GM18499 (cell line): Measurements from ENCODE around the gene LYSMD3.
A peak's percentile ranks its signal among the peaks of the same experiment; 100 is the strongest.

Experiments
- ATAC-seq: cut with Tn5 transposase; IDR thresholded peaks from one replicate; pipeline ENCODE4 v1.9.1; 2021; ENCODE audit warnings: moderate number of reproducible peaks; ENCODE audit not compliant: insufficient read depth, unreplicated experiment

Gene LYSMD3

DNA sequence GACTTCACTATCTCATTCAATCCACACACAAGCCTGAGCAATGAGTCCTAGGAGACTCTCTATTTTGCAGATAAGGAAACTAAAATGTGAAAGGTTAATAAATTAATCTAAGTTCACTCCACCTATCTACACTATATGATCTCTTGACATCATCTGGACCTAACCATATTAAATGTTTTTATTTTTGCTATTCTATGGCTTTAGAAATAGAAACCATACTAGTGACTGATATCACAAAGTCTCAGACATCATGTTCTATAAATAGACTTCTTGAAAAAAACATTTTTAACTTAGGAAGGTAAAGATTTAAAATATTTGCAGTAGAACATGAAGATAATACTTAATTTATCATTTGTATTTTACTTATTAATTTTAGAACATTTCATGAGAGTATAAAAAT is 19.8 kb upstream of the LYSMD3 start:
- no peak for ATAC-seq

DNA sequence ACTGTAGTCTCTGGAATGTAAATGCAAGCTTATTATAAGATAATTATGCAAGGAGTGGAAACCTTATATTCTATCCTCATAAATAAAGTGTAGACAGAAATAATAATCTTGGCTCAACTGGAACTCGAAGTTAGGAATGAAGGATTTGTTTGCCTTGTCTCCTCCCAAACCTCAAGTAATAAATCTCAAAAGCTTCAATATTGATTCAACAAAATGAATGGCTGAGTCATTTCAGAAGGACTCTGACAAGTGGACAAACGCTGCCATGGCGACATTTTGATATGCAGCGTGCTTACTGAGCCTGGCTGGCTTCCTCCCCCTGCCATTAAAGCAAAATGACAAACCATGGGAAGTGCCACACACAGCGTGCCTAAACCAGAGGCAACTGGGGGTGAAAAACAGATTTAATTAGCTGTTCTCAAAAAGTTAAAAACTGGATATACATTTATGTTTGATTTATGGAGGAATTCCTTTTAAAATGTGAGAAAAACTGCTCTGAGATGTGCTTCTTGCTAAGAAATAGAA is 18.7 kb upstream of the LYSMD3 start:
- no peak for ATAC-seq

DNA sequence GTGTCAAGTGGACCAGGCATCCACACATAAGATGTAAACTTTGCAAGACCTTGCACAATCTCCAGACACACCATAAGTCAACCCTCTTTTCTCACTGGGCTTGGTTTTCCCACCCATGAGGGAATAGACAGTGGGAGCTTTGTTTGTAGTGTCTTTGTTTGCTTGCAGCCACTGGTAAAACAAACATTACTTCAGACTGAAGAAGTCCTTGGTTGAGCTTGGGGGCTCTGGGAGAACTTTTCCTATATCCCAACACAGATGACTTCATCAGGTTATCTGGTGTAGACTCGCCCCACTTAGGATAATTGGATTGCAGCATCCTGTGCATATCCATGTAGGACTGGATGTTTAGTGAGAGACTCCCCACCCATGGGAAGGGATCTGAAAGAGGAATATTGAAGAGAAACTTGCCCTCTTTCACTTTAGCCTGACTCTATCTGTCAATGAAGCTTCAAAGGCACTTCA is 17.7 kb upstream of the LYSMD3 start:
- ATAC-seq, result no peak

DNA sequence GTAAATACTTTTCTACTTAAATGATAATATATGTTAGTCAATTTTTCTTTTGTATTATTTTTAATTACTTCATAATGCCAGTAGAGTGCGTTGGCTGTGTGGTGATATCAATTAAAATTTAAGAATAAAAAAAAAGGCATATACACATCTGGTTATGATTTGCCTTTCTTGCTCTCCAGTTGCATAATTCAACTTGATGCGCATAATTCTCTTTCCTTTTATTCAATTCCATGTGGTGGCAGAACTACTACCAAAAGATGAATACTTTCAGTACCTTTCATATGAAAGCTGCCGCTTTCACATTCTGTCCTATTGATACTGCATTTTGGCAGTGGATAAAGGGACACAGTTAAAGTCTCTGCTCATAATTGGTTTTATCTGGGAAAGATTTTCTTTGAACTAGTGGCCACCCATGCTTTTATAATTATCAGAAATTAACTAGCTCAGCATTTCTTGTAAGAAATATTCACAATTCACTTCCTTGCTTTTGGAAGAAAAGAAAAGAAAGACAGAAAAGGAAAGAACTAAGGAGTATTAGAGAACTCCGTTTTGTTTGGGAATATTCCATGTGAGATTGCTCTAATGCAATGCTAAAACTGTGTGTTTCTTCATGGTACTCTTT is 16.9 kb upstream of the LYSMD3 start:
- no peak for ATAC-seq

DNA sequence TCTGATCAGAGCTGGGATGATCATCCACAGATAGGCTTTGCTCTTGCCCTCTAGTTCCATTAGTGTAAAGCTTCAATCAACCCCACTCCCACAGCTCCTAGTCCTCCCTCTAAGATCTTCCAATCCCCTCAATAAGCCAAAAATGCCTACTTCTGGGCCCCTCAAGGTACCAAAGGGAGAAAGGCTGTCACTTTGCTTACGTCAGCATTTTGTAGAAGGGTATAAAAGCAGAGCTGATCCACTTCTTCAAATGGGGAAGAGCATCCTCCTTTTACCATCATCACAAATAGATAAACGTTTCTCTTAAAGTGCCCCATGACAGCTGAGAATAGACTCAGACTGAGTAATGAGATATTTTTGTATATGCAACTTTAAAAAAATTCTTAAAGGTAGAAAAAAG is 16.1 kb upstream of the LYSMD3 start:
- ATAC-seq, result no peak

DNA sequence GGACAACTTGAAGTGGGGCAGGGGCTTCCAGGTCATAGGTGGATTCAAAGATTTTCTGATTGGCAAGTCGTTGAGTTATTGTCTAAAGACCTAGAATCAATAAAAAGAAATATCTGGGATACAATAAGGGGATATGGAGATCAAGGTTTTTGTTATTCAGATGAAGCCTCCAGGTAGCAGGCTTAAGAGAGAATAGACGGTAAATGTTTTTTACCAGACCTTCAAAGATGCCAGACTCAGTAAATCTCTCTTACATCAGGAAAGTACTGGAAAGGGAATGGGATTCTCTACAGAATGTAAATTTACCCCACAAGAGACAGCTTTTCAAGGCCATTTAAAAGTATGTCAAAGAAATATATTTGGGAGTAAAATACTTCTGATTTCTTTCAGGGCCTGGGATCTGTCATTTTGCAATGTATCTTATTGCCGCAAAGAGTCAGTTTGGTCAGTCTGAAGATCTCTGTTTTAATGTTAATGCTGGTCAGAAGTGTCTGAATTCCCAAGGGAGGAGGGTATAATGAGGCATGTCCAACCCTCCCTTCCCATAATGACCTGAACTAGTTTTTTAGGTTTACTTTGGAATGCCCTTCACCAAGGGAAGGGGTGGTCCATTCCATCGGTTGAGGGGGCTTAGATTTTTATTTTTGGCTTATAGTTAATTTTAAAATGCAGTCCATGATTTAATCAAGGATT is 13.6 kb upstream of the LYSMD3 start:
- no peak for ATAC-seq

DNA sequence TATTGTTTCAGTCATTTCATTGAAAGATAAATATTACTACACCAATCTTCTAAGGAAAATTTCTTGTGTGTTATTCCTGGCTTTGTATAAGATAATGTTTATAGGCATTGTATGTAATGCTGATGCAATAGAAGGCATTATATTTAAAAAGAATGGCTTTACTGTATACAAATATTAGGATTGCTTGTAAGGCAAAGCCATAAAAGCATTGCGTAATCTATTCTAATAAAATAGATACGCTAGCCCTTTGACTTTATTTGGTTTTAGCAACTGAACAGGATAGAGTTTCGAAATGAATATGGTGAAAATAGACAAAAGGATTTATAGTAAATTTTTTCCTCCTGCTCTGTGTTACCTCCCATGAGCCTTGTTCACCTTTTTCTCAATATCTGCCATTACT is 5.5 kb upstream of the LYSMD3 start:
- ATAC-seq, result no peak

DNA sequence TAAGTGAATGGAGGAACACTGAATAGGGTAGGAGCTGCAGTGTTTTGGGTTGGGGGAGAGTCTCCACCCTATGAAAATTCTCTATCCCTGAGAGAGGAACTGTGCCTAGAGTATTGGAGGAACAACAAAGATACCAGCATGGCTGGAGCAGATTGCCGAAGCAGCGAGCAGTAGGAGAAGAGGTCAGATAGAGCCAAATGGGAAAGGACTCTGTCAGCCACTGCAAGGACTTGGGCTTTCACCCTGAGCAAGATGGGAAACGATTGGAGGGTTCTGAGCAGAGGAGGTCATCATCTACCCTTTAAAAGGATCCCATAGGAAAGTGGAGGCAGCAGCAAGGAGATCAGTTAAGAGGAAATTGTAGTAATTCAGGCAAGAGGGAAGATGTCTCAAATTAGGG is 4.4 kb upstream of the LYSMD3 start:
- ATAC-seq, result no peak

DNA sequence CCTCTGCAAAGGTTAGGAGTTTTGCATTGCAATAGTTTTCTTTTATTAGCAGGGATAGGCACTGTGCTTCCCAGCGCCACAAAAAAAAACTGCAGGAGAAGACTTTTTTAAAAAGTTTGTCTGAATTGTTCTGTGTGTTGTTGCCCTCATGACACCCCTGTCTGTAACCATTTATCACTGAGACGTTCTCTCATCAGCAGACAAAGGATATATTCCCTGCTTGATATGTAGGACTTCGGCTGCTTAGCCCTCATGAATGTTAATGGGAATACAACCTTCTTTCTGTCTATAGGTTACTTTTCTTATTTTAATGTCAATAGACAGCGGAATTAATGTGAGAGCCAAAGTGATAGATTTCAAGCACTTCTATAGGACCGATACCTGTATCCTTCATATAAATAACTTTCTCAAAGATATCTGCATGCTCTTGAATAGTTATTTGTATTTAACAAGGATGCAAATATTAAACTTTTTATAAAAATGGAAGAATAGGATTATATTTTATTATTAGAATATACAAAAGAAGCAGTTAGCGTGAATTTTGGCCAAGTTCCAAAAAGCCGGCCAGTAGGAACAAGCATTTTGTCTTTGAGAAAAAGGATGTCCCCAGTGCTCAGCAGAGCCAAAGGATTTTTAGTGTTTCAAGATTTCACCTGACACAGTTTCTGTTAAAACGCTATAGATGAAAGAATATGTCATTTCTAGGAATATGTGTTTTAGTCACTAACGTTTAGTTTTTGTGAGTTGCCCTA is 1.5 kb upstream of the LYSMD3 start:
- ATAC-seq, result no peak

DNA sequence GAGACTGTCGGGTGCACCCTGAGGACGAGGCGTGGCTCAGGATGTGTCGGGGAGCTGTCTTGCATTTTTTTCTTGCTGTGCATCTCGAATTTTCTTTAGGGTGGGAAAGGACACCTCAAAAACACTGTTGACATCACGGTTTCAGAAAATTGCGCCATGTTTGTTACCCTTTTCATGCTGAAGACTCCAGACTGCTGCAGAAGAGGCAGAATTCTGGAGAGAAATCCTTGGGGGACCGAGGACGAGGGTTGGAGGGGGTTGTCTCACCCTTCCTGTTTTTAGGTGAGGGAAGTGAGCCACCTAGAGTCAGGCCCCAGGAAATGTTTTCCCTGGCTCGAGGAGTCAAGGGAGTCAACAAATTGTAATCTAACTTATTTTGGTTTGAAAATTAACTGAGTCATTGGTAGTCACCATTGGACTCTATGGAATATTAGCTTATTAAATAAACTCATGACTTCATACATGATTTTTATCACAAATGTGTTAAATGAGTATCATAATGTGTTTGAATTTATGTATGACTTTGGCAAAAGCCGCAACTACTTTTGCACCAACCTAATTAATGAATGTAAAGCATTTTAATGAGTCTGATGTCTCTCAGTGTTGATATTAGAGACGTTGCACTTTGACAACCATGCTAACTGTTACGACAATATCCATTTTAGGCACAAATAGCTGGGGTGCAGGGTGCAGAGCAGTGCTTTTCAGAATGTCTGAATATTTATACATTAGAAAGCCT is 724 bp upstream of the LYSMD3 start:
- ATAC-seq, result peak; percentile 33

DNA sequence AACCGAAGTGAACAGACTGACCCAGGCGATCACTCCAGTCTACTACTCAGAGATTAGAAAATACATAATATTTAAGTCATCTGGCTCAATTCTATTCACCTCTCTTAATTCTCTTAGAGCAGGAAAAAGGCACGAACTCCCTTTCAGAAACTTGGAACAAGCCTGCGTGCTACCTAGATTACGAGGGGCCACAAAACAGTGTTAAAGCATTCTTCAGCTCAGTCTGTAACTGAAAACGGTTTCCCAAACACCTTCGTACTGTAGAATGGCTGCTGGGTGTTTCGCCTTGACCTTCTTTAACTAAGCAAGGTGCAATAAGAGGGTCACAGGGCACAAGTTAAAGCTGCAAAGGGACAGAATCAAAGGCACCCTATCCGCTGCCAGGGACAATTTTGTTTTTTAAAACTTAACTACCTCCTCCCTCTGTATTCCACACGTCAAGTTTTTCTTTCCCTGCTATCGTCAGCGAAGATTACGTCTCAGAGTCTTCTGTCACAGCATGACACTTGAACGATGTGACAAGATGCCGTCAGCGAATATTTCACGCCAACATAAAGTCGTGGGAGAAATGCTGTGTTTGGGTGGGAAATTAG is 687 bp downstream of the LYSMD3 start:
- ATAC-seq, result no peak

DNA sequence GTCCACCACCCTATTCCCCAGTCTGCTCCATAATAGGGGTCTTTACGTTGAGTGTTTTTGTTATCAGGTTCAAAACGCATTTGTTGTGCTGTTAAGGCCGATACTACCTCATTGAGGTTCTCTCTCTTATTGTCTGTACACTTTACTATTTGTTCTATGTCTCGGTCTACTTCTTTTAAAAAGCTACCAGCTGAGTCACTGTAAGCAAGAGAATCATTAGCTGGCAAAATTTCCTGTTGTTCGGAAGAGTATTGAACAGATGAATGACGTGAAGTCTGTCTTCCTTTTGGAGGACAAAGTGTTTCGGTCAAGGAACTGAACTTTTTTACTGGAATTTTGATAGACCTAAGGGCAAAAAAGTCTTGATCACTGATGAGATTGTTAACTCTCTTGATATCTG is 10.3 kb downstream of the LYSMD3 start:
- no peak for ATAC-seq

DNA sequence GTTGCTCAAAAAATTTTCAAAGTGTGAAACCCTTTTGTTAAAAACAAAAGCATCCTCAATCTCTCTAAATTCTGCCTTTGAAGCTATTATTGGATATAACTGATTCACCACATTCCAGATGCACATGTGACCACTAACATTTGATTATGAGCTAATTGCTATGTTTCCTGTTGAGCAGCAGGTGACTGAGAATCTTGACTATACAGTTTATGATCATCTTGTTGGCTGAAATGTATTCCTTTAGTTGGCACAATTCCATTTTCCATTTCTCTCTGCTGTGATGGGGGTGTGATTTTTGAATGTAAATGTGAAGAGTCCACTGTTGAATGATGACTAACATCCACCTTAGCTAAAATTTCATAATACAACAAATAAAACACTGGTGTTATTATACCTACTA is 10.7 kb downstream of the LYSMD3 start:
- peak; percentile 50 for ATAC-seq

DNA sequence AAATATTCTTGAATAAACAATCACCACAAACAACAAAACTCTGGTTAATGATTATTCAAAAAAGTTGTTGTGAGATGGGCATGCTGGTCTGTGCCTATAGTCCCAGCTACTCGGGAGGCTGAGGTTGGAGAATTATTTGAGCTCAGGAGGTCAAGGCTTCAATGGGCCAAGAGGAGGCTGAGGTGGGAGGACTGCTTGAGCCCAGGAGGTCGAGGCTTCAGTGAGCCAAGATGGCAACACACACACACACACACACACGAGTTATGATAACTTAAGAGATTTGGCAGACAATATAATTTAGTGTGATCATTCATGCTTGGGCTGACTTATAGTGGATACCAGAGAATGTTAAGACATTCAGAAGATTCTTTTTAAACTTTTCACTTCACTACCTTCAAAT is 14.9 kb downstream of the LYSMD3 start:
- no peak for ATAC-seq

DNA sequence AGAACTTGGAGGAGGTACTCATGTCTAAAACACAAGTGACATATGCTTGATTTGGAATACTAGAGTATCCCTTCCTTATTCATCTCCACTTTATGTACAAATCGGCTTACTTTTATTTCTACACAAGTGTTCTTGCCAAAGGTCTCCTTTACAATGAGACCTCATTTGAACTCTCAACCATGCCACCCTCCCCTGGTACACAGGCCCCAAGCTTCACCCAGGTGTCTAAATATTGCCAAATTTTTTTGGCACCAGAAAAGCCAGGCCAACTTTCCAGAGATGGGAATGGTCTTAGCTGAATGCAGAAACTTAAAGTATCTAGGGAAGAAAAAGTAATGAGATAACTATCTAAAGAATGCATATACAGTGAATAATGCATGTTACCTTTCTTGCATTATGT is 18.9 kb downstream of the LYSMD3 start:
- no peak for ATAC-seq

DNA sequence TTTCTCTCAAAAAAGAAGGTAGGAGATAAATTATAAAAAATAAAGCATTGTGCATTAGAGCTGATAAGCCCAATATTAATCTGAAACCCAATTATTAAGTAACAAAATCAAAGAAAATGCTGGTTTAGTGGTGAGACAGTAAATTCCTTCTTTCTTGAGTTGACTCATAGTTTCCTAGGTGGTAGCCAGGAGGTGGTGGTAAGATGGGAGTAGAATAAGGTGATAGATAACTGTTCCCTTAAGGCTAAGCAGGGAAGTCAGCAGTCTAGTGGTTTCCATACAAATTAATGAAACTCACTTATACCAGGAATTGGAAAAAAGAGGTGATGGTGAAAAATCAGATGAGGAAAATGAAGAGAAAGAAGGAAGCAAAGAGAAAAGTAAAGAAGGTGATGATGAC is 23.2 kb downstream of the LYSMD3 start:
- ATAC-seq, result no peak

DNA sequence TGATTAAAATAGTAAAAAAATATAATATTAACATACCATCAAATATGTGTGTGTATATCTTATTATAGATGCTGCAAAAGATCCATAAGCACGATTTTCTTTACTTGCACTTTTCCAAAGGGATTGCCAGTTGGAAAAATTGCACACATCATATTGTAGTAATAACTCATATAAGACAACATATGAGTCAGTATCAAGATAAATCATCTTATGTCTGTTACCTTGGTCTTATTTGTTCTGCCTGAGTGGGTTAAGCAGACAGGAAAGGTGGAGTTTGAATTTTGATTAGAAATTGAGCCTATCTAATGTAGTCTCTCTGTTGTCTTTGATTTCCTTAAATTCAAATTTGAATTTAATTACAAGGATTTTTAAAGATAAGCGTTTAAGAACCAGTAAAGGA is 24.6 kb downstream of the LYSMD3 start:
- no peak for ATAC-seq

DNA sequence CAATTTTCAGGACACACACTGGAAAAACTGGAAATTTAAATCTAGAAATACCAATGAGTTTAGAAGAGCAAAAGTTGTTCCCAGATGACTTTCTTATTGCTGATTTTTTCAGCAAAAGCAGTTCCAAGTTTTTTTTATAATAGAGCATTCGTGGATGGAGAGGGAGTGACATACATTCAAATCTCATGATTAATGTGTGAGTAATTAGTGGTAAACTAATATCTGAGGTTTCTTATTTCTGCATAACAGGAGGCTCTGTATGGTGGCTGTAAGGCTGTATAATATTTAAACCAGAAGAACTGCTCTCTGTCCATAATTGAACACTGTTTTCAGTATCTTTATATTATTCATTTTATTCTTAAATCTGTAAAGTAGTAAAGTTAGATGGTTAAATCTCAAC is 25.8 kb downstream of the LYSMD3 start:
- ATAC-seq, result no peak

DNA sequence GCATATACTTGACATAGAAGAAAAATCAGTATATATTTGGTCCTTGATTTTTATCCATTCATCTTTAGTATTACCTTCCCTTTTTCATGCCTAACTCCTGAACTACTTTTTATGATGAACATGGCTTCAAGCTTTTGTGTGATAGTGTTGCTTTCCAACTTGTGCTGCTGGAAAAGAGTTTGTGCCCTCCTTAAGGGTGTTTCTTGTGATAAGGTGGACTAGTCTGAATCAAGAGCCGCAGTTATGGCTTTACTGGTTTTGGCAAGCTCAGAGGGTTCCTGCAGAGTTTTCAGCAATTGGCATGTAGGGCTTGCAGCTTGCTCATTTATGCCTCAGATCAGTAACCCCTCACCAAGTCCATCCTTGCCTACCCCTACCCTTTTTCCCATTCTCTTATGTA is 34.2 kb downstream of the LYSMD3 start:
- no peak for ATAC-seq

DNA sequence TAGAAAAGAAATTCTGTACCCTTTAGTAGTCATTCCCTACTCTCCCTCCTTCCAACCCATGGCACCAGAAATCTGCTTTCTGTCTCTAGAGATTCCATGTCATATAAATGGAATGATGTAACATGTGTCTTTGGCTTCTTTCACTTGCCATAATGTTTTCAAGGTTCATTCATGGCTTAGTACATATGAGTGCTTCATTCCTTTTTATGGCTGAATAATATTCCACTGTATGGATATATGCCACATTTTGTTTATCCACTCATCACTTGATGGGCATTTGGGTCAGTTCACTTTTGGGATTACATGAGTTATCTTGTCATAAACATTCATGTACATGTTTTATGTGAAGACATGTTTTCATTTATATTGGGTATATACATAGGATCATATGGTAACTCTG is 35.3 kb downstream of the LYSMD3 start:
- ATAC-seq, result no peak
